HepG2 (cell line): Measurements from ENCODE around the gene DGAT2L6. TPM values are rescaled to one million over a fixed set of nuclear protein-coding genes. Genes with fewer than 3 reads are reported as not detected.

Source experiments
- ATF4 ChIP-seq, 2 experiments: fragments of 450-650 bp in 1 of 2; sonication (generic) in 1 of 2; formaldehyde crosslinking; IDR thresholded peaks; 2 replicates each; pipeline versions ENCODE4 v1.5.0 to v1.8.0; 2020 to 2022; ENCODE audit warnings: mild to moderate bottlenecking in 1 of 2, missing genetic modification reagents in 1 of 2
- CBFB ChIP-seq: sonication (generic); formaldehyde crosslinking; IDR thresholded peaks from 2 replicates; pipeline ENCODE4 v1.4.0; 2020; ENCODE audit warnings: missing genetic modification reagents
- CERS6 ChIP-seq: sonication (generic); formaldehyde crosslinking; IDR thresholded peaks from 2 replicates; pipeline ENCODE4 v1.5.0; 2020; ENCODE audit warnings: missing genetic modification reagents
- FOXM1 ChIP-seq: sonication (generic); formaldehyde crosslinking; IDR thresholded peaks from 2 replicates; pipeline ENCODE4 v1.5.0; 2020; ENCODE audit warnings: missing genetic modification reagents
- FOXP1 ChIP-seq, 2 experiments: fragments of 450-650 bp in 1 of 2; IDR thresholded peaks; 2 replicates each; pipeline ENCODE4 v1.6.1; 2017 to 2018; ENCODE audit warnings: antibody characterized with exemption in 1 of 2
- KMT2A ChIP-seq: sonication (generic); formaldehyde crosslinking; IDR thresholded peaks from 2 replicates; pipeline ENCODE4 v1.4.0; 2020; ENCODE audit warnings: missing genetic modification reagents
- MAX ChIP-seq: IDR thresholded peaks from 2 replicates; pipeline ENCODE4 v1.6.1; 2012; ENCODE audit warnings: inconsistent platforms
- POLR2AphosphoS2 ChIP-seq: IDR thresholded peaks from 2 replicates; pipeline ENCODE4 v1.6.1; 2011; ENCODE audit warnings: low read depth, low read length, improper control_type of control experiment
- RARA ChIP-seq: IDR thresholded peaks from 2 replicates; pipeline ENCODE4 v1.6.1; 2016; ENCODE audit warnings: missing genetic modification reagents, missing compliant biosample characterization
- SATB2 ChIP-seq: sonication (generic); formaldehyde crosslinking; IDR thresholded peaks from 2 replicates; pipeline ENCODE4 v1.5.0; 2020; ENCODE audit warnings: missing genetic modification reagents
- SP5 ChIP-seq: IDR thresholded peaks from 2 replicates; pipeline ENCODE4 v1.6.1; 2016; ENCODE audit warnings: low read depth, borderline replicate concordance
- SRSF1 ChIP-seq: fragments of 200-400 bp; formaldehyde crosslinking; optimal IDR thresholded peaks from 2 replicates; pipeline ENCODE3; 2017; ENCODE audit warnings: mild to moderate bottlenecking, low read depth, low read length, moderate library complexity
- TEAD2 ChIP-seq: sonication (generic); formaldehyde crosslinking; IDR thresholded peaks from 2 replicates; pipeline ENCODE4 v1.9.0; 2021; ENCODE audit warnings: missing genetic modification reagents
- TGIF2 ChIP-seq: IDR thresholded peaks from 2 replicates; pipeline ENCODE4 v1.6.1; 2016; ENCODE audit warnings: control low read depth, missing compliant biosample characterization
- ZBTB43 ChIP-seq: sonication (generic); formaldehyde crosslinking; conservative IDR thresholded peaks from 2 replicates; pipeline ENCODE4 v1.4.0; 2020; ENCODE audit warnings: missing genetic modification reagents
- ZBTB7A ChIP-seq: sonication (generic); formaldehyde crosslinking; IDR thresholded peaks from 2 replicates; pipeline ENCODE4 v1.8.0; 2022; ENCODE audit warnings: mild to moderate bottlenecking, missing genetic modification reagents
- ZFP62 ChIP-seq: sonication (generic); formaldehyde crosslinking; IDR thresholded peaks from 2 replicates; pipeline ENCODE4 v1.4.0; 2020; ENCODE audit warnings: missing genetic modification reagents
- ZNF235 ChIP-seq: sonication (generic); formaldehyde crosslinking; IDR thresholded peaks from 2 replicates; pipeline ENCODE4 v1.8.1; 2023; ENCODE audit warnings: mild to moderate bottlenecking, missing genetic modification reagents, borderline replicate concordance
- ZNF383 ChIP-seq: sonication (generic); formaldehyde crosslinking; IDR thresholded peaks from 2 replicates; pipeline ENCODE4 v1.4.0; 2020; ENCODE audit warnings: missing genetic modification reagents, mild to moderate bottlenecking, borderline replicate concordance
- ZNF430 ChIP-seq: sonication (generic); formaldehyde crosslinking; IDR thresholded peaks from 2 replicates; pipeline ENCODE4 v1.9.0; 2021; ENCODE audit warnings: mild to moderate bottlenecking, missing genetic modification reagents
- ZNF749 ChIP-seq: sonication (generic); formaldehyde crosslinking; IDR thresholded peaks from 2 replicates; pipeline ENCODE4 v1.8.0; 2022; ENCODE audit warnings: mild to moderate bottlenecking, missing genetic modification reagents, moderate library complexity, borderline replicate concordance
- ZSCAN9 ChIP-seq: IDR thresholded peaks from 2 replicates; pipeline ENCODE4 v1.6.1; 2016; ENCODE audit warnings: borderline replicate concordance
- polyA plus RNA-seq, 8 experiments: library from polyadenylated mRNA; depleted of rRNA in 3 of 8; stranded (reverse) in 7 of 8; unstranded in 1 of 8; fragments of >200 nt; fragmentation: Illumina TruSeq in 4 of 8; extraction: Trizol in 4 of 8; gene quantifications; 2 replicates each; pipeline versions ENCODE4 v1.2.1 to v1.2.3, GENCODE V29; 2011 to 2016; ENCODE audit warnings: low read depth in 4 of 8, missing spikeins in 1 of 8, mixed read lengths in 1 of 8; ENCODE audit not compliant: insufficient read depth in 1 of 8
- total RNA-seq, 5 experiments: library from RNA; depleted of rRNA; stranded (reverse); fragments of >200 nt; fragmentation: Illumina TruSeq; extraction: Trizol; gene quantifications; 2 replicates each; pipeline ENCODE4 v1.2.3, GENCODE V29; 2016; ENCODE audit warnings: low read depth in 1 of 5

DGAT2L6 gene
- total and polyA plus RNA-seq, 2 of the 13 experiments (the other 11 are each of a cell fraction or from before 2014, with no cell fraction given), result not detected

- TF ChIP-seq ZNF430 (CRISPR knock-in tag), result no peak
- TF ChIP-seq CERS6 (CRISPR knock-in tag), result no peak
- no peak for TF ChIP-seq SATB2 (CRISPR knock-in tag)
- no peak for TF ChIP-seq ZBTB43
- TF ChIP-seq CBFB, result 0 out of 2 replicates have a peak, but pooled peaks have one; percentile 30
- TF ChIP-seq SP5 (CRISPR knock-in tag), result no peak
- TF ChIP-seq ZSCAN9 (CRISPR knock-in tag), result no peak; the same call in 1 of the 2 replicates
- no peak for TF ChIP-seq SRSF1
- no peak for TF ChIP-seq ZNF749 (CRISPR knock-in tag)
- TF ChIP-seq POLR2AphosphoS2, result no peak
- TF ChIP-seq ZNF383, result no peak
- TF ChIP-seq ZBTB7A (CRISPR knock-in tag), result no peak
- TF ChIP-seq TGIF2 (CRISPR knock-in tag), result no peak
- no peak for TF ChIP-seq ATF4 (CRISPR knock-in tag; IDR thresholded peaks at IDR 0.05)
- TF ChIP-seq KMT2A (CRISPR knock-in tag), result no peak; the same call in 1 of the 2 replicates
- TF ChIP-seq ZFP62, result no peak
- no peak for TF ChIP-seq TEAD2 (CRISPR knock-in tag)
- TF ChIP-seq ZNF235 (CRISPR knock-in tag), result no peak
- 0 out of 2 replicates have a peak, but pooled peaks have one; percentile 33 for TF ChIP-seq MAX
- no peak for TF ChIP-seq FOXP1 (IDR thresholded peaks at IDR 0.05)
- no peak for TF ChIP-seq FOXP1 (CRISPR knock-in tag; IDR thresholded peaks at IDR 0.05)
- no peak for TF ChIP-seq RARA (CRISPR knock-in tag)
- TF ChIP-seq FOXM1 (CRISPR knock-in tag), result no peak
These were observed 43.8 kb upstream of the DGAT2L6 start, which contains the start of gene IGBP1 (continued) for GRCh38 chrX:70133303-70134115.
